Mucosa of stomach (tissue), 1 donor: ENCODE data around the gene ROCK1.

Source experiments
- H3K27me3 ChIP-seq: one replicate; pipeline ENCODE4 v1.7.0; 2013; ENCODE audit warnings: mild to moderate bottlenecking, low read length; ENCODE audit not compliant: control insufficient read depth, insufficient read depth
- H3K36me3 ChIP-seq: one replicate; pipeline ENCODE4 v1.7.0; 2013; ENCODE audit warnings: low read length; ENCODE audit not compliant: control insufficient read depth, insufficient read depth
- H3K4me1 ChIP-seq: one replicate; pipeline ENCODE4 v1.7.0; 2013; ENCODE audit warnings: mild to moderate bottlenecking, low read length; ENCODE audit not compliant: control insufficient read depth, insufficient read depth
- H3K4me3 ChIP-seq: one replicate; pipeline ENCODE4 v1.7.0; 2013; ENCODE audit warnings: low read length
- H3K9ac ChIP-seq: one replicate; pipeline ENCODE4 v1.7.0; 2013; ENCODE audit warnings: mild to moderate bottlenecking, low read length, moderate library complexity
- H3K9me3 ChIP-seq: one replicate; pipeline ENCODE4 v1.7.0; 2013; ENCODE audit warnings: mild to moderate bottlenecking, low read length, moderate library complexity; ENCODE audit not compliant: control insufficient read depth
- donor health status: Pancreatic carcinoma.

The ROCK1 gene

GRCh38 chr18:21118806-21119205 lies 7.2 kb upstream of the ROCK1 start:
- Histone ChIP-seq H3K36me3 (no peaks in the 10 kb centered on the region), H3K4me1 (no peaks in the 10 kb centered on the region), H3K9ac (no peak overlapping the region), H3K4me3 (no peak overlapping the region), H3K27me3 (no peaks in the 10 kb centered on the region), H3K9me3 (no peaks in the 10 kb centered on the region)

GRCh38 chr18:21117409-21118131 lies 6.0 kb upstream of the ROCK1 start:
- no peaks in the 10 kb centered on the region for H3K9me3 ChIP-seq
- H3K36me3 ChIP-seq, result no peaks in the 10 kb centered on the region
- H3K9ac ChIP-seq, result no peak overlapping the region
- peaks cover 1% of the 10 kb centered on the region for H3K4me1 ChIP-seq
- H3K4me3 ChIP-seq, result no peak overlapping the region
- no peaks in the 10 kb centered on the region for H3K27me3 ChIP-seq

GRCh38 chr18:21115519-21116411 lies 4.2 kb upstream of the ROCK1 start:
- H3K9me3 ChIP-seq, result no peaks in the 10 kb centered on the region
- no peak overlapping the region for H3K4me3 ChIP-seq
- no peak overlapping the region for H3K9ac ChIP-seq
- H3K27me3 ChIP-seq, result no peaks in the 10 kb centered on the region
- H3K36me3 ChIP-seq, result no peaks in the 10 kb centered on the region
- peaks cover 5% of the 10 kb centered on the region for H3K4me1 ChIP-seq

GRCh38 chr18:21112543-21113105 lies 1.0 kb upstream of the ROCK1 start:
- Histone ChIP-seq H3K36me3 (no peaks in the 10 kb centered on the region), H3K4me1 (peaks cover 17% of the 10 kb centered on the region), H3K9me3 (no peaks in the 10 kb centered on the region), H3K9ac (peak overlapping the region; percentile 81), H3K4me3 (peak overlapping the region; percentile 81), H3K27me3 (no peaks in the 10 kb centered on the region)

- Histone ChIP-seq H3K36me3 (no peaks in the 10 kb centered on the region), H3K9me3 (no peaks in the 10 kb centered on the region), H3K9ac (peak overlapping the region; percentile 81), H3K27me3 (no peaks in the 10 kb centered on the region), H3K4me1 (peaks cover 22% of the 10 kb centered on the region), H3K4me3 (peak overlapping the region; percentile 81)
Observed at GRCh38 chr18:21112140-21112473, 494 bp upstream of the ROCK1 start.

GRCh38 chr18:21110713-21111345 lies 784 bp downstream of the ROCK1 start:
- Histone ChIP-seq H3K4me3 (peak overlapping the region; percentile 85), H3K4me1 (peaks cover 25% of the 10 kb centered on the region), H3K27me3 (no peaks in the 10 kb centered on the region), H3K36me3 (no peaks in the 10 kb centered on the region), H3K9me3 (no peaks in the 10 kb centered on the region), H3K9ac (peak overlapping the region; percentile 95)

- Histone ChIP-seq H3K27me3 (no peaks in the 10 kb centered on the region), H3K36me3 (no peaks in the 10 kb centered on the region), H3K4me3 (peak overlapping the region; percentile 85), H3K4me1 (peaks cover 31% of the 10 kb centered on the region), H3K9me3 (no peaks in the 10 kb centered on the region), H3K9ac (peak overlapping the region; percentile 95)
Observed at GRCh38 chr18:21109936-21110712, 1.5 kb downstream of the ROCK1 start.

GRCh38 chr18:21105936-21106335 lies 5.7 kb downstream of the ROCK1 start:
- no peaks in the 10 kb centered on the region for H3K27me3 ChIP-seq
- H3K9ac ChIP-seq, result no peak overlapping the region
- H3K9me3 ChIP-seq, result no peaks in the 10 kb centered on the region
- peaks cover 30% of the 10 kb centered on the region for H3K4me1 ChIP-seq
- H3K4me3 ChIP-seq, result no peak overlapping the region
- H3K36me3 ChIP-seq, result no peaks in the 10 kb centered on the region

GRCh38 chr18:21101172-21101571 lies 10.4 kb downstream of the ROCK1 start:
- H3K4me3 ChIP-seq, result no peak overlapping the region
- H3K9ac ChIP-seq, result no peak overlapping the region
- no peaks in the 10 kb centered on the region for H3K9me3 ChIP-seq
- H3K4me1 ChIP-seq, result peaks cover 14% of the 10 kb centered on the region
- H3K36me3 ChIP-seq, result no peaks in the 10 kb centered on the region
- H3K27me3 ChIP-seq, result no peaks in the 10 kb centered on the region

- peaks cover 14% of the 10 kb centered on the region for H3K4me1 ChIP-seq
- no peak overlapping the region for H3K9ac ChIP-seq
- H3K27me3 ChIP-seq, result no peaks in the 10 kb centered on the region
- H3K4me3 ChIP-seq, result no peak overlapping the region
- H3K9me3 ChIP-seq, result no peaks in the 10 kb centered on the region
- H3K36me3 ChIP-seq, result no peaks in the 10 kb centered on the region
Observed at GRCh38 chr18:21100678-21101077, 10.9 kb downstream of the ROCK1 start.

GRCh38 chr18:21100146-21100545 lies 11.5 kb downstream of the ROCK1 start:
- H3K9me3 ChIP-seq, result no peaks in the 10 kb centered on the region
- H3K9ac ChIP-seq, result no peak overlapping the region
- H3K27me3 ChIP-seq, result no peaks in the 10 kb centered on the region
- no peaks in the 10 kb centered on the region for H3K36me3 ChIP-seq
- H3K4me1 ChIP-seq, result peaks cover 9% of the 10 kb centered on the region
- H3K4me3 ChIP-seq, result no peak overlapping the region
